C4-2B (cell line): ENCODE results near the gene E4F1.

Source experiments
- H3K27ac ChIP-seq: fragments of 450-650 bp; 2 replicates; pipeline ENCODE4 v1.5.1; 2017
- CTCF ChIP-seq: fragments of 450-650 bp; conservative IDR thresholded peaks from 2 replicates; pipeline ENCODE4 v1.5.1; 2017; ENCODE audit warnings: mild to moderate bottlenecking
- ZFX ChIP-seq: fragments of 450-650 bp; IDR thresholded peaks from 2 replicates; pipeline ENCODE4 v1.6.1; 2017

The E4F1 gene

DNA sequence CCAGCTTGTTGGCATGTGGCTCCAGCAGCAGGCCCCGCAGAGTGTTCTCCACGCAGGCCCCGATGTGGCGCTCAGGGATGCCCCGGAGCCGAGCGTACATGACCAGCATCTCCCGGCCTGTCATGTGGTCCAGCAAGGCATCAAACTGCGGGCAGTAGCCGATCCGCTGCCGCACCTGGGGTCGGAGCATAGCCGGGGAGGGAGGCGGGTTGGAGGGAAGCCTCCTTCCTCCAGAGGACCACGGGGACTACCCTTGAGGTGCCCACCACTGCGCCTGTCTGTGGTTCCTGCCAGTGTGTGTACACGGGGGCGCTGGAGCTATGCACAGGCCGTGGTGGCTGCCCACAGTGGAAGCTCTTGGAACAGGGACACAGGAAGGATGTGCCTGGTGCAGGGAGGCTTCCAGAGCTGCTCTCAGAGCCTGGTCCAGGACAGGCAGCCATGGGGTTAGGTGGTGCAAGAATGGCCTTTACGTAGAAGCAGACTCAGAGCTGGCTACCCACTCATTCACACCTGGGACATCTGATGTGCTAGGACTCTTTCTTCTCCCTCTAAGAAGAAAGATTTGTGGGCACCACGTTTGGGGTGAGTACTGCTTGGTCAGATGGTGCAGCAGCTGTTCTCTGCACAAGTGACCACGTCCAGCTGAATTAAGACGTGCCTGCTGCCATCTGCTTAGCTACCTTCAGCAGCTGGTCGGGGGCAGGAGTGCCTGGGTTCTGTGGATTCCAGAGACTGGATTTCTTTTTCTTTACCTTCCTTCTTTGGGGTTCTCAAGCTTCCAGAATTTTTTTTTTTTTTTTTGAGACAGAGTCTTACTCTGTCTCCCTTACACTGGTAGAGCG is 55.8 kb downstream of the E4F1 start:
- no peak overlapping the region for H3K27ac ChIP-seq
- TF ChIP-seq ZFX (no peak), CTCF (no peak)

GRCh38 chr16:2280461-2280860 is 57.1 kb downstream of the E4F1 start:
- no peak for TF ChIP-seq ZFX
- no peak for TF ChIP-seq CTCF
- H3K27ac ChIP-seq: no peak overlapping the region

- no peak overlapping the region for H3K27ac ChIP-seq
Observed at GRCh38 chr16:2280981-2281542, 57.7 kb downstream of the E4F1 start.

DNA sequence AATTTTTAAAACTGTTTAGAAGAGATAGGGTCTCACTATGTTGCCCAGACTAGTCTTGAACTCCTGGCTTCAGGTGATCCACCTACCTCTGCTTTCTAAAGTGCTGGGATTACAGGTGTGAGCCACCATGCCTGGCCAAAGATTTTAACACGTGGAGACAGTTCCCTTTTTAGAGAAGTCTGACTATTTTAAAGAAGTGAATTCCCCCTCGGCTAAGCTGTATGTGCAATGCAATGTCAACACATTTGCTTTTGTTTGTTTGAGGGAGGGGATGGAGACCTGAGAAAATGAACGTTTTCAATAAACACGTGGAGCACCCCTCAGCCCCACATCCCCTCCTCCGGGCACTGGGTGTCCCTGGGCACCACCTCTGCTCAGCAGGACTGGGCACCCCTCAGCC is 58.9 kb downstream of the E4F1 start:
- TF ChIP-seq ZFX (no peak), CTCF (no peak)
- H3K27ac ChIP-seq: no peak overlapping the region

More at GRCh38 chr16:2280981-2281542, 57.7 kb downstream of the E4F1 start:
- no peak for TF ChIP-seq CTCF
- TF ChIP-seq ZFX: no peak

- TF ChIP-seq CTCF (no peak), ZFX (no peak)
- no peak overlapping the region for H3K27ac ChIP-seq
Observed at GRCh38 chr16:2282866-2283555, 59.6 kb downstream of the E4F1 start.

DNA sequence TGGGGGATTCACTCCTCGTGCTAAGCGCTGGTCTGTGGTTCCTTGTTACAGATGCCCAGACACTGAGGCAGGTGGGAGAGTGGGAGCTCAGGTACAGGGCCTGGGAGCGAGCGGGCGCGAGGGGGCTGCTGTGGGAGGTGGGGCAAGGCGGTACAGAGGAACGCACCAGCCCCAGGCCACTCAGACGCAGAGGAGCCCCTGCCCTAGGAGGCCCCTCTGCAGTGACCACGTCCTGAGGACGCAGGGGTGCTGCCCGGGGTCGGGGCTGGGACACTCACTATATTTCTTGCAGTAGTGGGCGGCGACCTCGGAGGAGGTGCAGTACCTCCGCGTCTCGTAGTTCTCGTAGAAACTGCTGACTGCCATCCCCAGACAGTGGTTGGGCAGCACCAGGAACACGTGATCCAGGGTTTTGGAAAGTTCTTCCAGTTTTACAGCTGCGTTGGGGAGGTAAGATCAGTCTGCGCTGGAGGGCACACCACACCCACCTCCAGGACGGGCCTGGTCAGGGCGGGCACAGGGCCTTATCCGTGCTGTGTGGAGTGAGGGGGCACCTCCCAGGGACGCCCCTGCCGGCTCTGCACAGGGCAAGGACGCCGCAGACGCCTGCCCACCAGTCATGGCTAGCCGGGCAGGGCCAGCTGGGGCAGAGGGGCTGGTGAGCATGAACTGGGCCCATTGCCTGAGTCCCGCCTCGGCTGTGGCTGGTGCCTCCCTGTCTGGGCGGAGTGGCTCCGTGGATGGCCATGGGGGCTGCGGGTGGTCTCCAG is 60.8 kb downstream of the E4F1 start:
- TF ChIP-seq CTCF: no peak

More for the DNA sequence above, 60.8 kb downstream of the E4F1 start:
- no peak overlapping the region for H3K27ac ChIP-seq
